Measurements from ENCODE around the gene IL25.
A peak's percentile ranks its signal among the peaks of the same experiment; 100 is the strongest.

The IL25 gene

GRCh38 chr14:23354990-23355389 is 17.6 kb upstream of the IL25 start:
- no peak for DNase-seq

DNA sequence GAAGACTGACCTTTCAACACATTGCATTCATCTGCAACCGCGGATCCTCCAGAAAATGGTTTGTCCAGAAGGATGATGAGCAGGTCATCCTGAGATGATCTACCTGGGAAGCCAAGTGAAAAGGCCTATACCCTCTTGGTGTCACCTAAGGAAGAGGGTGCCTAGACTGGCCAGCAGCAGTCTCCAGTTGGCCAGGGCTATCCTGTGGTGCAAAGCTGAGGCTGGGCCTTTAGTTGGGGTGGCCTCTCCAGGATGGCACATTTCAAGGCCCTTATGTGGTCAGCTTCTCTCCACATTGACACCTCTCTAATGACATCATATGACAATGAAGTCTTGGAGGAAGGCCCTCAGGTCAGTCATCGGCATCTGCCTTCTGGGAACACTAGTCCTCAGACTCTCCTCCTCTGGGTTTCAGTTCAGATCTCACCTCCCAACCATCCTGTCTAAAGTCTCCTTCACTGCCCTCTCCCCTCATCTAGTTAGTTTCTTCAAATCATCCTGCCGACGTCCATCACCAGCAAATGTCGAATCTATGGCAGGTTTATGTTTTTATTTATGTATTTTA is 16.7 kb upstream of the IL25 start:
- no peak for DNase-seq

DNA sequence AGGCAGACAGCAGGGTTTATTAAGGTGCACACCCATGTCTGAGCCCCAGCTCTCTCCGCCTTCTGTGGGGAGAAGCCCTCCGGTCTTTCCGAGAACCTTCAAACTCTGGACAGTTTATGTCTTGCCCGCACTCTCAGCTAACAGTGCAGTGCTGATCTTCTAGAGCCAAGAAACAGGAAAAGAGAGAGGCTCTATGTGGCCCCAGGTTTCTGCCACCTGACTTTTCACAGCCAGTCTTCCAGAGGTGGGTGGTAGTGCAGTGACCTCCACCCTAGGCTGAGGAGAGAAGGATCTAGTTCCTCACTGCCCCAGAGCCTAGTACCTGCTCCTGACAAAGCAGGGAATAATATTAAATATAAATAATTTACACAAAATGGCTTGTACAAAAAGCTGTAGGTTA is 15.9 kb upstream of the IL25 start:
- no peak for DNase-seq

DNA sequence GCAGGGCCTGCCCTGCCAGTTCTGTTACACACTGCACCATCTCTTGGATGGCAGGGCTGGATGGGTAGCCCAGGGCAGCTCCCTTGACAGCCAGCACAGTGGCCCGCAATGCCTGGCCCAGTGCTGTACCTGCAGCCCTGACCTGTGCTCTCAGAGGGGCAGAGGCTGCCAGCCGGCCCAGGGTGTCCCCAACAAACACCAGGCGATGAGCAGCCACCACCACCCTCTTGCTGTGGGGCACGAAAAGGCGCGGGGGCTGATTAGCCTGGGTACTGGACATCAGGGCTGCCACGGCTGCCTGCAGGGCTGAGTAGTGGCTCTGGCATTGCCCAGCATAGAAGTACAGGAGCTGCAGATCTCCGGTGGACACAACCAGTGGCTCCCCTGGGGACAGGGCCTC is 15.3 kb upstream of the IL25 start:
- DNase-seq: no peak

GRCh38 chr14:23358042-23358441 is 14.6 kb upstream of the IL25 start:
- no peak for DNase-seq

DNA sequence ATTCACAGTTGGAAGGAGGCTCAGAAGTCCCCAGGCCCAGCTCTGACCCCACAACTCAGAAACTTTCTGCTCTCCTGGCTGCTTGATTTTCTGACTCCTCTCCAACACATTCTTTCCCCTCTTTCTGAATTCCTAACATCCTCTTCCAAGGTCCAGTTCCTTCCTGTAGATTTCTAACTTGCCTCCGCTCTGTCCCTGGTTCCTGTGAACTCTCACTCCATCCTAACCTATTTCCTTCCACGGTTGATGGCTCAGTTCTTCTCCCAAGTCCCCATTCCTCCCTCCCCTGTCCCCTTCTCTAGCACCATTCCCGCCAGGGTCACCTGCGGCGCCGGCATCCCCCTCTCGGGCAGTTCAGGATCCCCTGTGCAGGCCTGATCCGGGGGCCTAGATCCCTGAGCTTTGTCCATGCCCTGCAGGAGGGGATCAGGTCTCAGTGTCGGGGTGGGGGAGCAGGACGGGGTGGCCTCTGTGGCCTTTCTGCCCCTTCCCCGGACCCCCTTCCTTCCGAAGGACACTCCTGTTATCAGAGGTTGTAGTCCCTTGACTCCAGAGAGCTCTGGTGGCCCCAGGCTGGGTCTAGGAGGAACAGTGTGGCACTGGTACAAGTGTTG is 13.9 kb upstream of the IL25 start:
- no peak for DNase-seq

DNA sequence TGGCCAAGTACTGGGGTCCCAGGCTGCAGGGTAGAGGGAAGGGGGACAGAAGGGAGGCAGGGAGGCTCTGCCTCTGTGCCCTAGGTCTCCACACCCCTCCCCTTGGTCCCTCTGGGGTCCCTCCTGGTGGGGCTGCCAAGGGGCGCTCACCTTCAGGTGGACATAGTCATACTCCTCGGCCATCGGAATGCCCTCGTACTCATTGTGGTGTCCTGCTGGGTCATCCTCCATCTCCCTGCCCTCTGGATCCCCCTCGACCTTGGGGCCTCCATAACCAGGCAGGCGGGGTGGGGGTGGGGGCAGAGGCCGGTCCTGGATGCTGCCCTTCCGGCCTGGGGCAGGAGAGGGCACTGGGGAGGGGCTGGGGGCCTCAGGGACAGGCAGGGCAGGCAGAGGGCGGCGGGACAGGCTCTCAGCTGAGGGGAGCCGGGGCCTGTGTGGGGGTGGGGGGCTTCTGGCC is 13.4 kb upstream of the IL25 start:
- DNase-seq: no peak

DNA sequence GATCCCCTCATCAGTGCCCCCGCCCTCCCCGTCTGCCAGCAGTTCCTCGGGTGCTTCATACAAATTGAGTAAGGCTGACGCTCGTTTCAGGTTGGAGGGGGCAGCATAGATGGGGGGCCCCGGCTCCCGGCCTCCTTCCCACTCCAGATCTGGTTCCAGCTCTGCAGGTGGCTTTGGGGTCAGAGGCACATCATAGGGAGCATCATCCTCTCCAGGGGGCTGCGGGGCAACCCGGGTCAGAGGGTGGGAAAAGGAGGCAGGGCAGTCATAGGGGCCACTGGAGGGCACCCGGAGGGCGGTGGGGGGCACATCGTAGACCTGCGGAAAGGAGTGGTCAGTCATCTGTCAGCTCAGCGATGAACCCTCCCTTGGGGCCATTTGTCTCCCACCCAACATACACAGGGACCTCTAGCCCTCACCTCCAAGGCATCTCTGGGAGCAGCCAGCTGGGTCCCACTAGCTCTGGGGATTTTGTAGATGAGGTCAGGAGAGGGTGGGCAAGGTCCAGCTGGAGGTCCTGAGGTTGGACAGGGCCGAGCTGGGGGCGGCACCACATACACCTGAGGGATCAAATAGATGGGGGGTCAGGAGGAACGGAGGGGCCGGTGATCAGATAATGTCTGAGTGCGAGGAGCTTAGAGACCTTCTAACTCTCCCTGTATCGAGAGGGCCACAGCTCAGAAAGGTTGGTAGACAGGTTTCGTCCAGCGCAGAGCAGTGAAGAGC is 12.7 kb upstream of the IL25 start:
- no peak for DNase-seq

- peak; percentile 69 to 70 for DNase-seq
Measured at GRCh38 chr14:23360496-23360895, 12.1 kb upstream of the IL25 start.

GRCh38 chr14:23361320-23361719 is 11.3 kb upstream of the IL25 start:
- peak; percentile 23 to 42 for DNase-seq

GRCh38 chr14:23361763-23362162 is 10.8 kb upstream of the IL25 start:
- DNase-seq: no peak

- no peak for DNase-seq
Measured at GRCh38 chr14:23362200-23362599, 10.4 kb upstream of the IL25 start.

DNA sequence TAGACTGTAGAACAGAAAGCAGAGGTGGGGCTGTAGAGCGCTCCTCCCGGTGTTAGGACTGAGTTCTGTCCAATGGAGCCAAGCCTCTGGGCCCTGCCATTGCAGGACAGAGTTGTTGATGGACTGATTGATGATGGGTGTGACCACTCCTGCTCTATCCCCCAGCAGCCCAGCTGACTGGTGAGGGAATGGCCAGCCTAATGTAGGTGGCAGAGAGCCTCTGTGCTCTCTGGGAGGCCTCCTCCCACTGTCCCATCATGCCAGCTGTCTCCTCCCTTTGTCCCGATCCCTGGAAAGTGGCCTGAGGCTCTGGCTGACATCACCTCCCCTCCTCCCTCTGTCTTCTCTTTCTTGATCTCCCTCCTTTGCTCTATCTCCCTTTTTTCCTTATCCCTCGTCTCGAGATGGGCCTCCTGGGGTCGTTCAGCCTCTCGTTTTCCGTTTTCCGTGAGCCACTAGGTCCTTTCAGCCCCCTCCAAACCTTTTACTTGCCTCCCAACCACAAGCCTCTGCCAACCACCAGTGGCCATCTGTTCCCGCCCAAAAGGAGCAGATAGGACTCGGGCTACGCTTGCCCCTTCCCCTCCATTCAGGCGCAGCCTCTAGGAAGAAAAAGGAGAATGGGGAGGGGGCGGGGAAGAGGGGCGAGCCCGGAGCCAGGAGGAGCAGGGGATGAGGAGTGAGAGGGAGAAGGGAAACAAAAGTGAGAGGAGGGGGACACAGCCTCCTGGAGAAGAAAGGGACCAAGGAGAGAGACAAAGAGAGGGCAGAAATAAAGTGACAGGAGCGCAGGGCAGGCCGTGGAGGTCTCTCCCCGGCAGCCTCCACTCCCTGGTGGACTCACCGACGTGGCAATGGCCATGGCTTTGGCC is 8.2 kb upstream of the IL25 start:
- peak; percentile 77 to 82 for DNase-seq

- DNase-seq: peak; percentile 30 to 61
Measured at GRCh38 chr14:23365036-23365731, 7.4 kb upstream of the IL25 start, which contains the start of gene EFS. Gene EFS (minus strand): TSS chr14:23365172. CDS start chr14:23365025, 147 bp downstream.

DNA sequence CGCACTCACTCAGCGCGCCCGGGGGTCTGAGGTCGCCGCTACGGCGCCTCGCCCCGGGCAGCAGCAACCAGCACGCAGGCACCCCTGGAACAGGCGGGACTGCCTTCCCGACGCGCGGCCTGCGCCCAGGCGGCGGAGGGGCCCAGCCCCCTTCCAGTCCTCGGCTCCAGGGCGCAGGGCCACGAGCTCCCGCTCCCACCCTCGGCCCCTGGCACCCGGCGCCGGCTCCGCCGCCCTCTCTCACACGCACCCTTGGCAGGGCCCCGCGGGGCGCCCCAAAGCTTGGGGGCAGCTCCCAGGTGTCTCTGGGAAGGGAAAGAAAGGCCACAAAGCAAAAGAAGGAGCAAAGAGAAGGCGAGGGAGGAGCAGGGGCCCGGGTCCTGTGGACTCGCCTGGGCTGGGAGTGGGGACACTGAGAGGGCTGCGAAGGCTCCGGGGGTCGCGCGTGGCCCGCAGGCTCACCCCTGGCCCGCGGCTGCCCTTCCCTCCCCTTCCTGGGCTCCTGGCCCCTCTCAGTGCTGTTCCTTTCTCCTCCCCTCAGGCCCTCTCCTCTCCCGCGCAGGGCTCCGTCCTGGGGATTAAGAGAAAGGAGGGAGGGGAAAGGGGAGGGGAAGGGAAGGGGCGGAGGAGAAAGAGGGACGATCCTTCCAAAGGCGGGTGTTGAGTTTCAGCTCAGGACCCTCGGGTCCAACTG is 6.7 kb upstream of the IL25 start:
- peak; percentile 75 to 79 for DNase-seq

GRCh38 chr14:23366426-23366921 is 6.1 kb upstream of the IL25 start:
- DNase-seq: peak; percentile 75 to 79

- no peak for DNase-seq
Measured at GRCh38 chr14:23370221-23370620, 2.4 kb upstream of the IL25 start.

DNA sequence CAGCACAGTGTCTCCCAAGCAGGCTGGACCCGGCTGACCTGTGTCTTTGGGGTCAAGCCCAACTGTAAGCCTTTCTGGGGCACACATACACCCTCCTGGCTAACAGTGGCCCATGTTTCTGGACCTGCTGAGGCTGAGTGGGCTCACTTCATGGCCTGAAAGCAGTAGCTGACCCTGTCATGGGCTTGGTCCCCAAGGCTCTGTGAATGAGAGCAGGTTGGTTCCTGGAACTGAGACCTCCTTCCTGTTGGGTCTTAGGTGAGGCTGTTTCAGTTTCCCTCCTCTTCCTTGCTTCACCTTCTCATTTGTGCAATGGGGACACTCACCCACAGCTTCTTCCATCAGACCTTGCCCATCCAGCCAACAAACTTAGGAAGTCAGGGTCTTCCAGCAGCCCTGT is 744 bp upstream of the IL25 start:
- no peak for DNase-seq

DNA sequence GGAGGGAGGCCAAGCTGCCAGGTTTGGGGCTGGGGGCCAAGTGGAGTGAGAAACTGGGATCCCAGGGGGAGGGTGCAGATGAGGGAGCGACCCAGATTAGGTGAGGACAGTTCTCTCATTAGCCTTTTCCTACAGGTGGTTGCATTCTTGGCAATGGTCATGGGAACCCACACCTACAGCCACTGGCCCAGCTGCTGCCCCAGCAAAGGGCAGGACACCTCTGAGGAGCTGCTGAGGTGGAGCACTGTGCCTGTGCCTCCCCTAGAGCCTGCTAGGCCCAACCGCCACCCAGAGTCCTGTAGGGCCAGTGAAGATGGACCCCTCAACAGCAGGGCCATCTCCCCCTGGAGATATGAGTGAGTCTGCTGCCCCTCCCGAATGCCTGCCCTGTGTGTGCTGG is 432 bp downstream of the IL25 start:
- DNase-seq: no peak

GRCh38 chr14:23375527-23376251 is 3.1 kb downstream of the IL25 start:
- DNase-seq: no peak
